MCF 10A (cell line): Measurements from ENCODE around the gene CCL26. TPM values are rescaled to one million over a fixed set of nuclear protein-coding genes. Genes with fewer than 3 reads are reported as not detected.

Experiments
- BruUV-seq: library from RNA; stranded (reverse); fragments of 400-500 nt; replicated peaks from 2 replicates; lab custom pipeline; 2021; lab: Mats Ljungman, UMichigan
- CTCF ChIA-PET: fragments of 300-600 bp; sonication (Branson Sonifier 250); formaldehyde crosslinking; extraction: SDS; loops from one replicate; lab custom pipeline; 2021; ENCODE audit warnings: antibody characterized with exemption, inconsistent platforms; lab: Yijun Ruan, JAX
- POLR2A ChIA-PET: fragments of 300-600, 350-650 bp; sonication (Branson Sonifier 250); formaldehyde crosslinking; extraction: SDS; loops from one replicate; lab custom pipeline; 2020; ENCODE audit warnings: antibody characterized with exemption, inconsistent platforms; lab: Yijun Ruan, JAX
- DNase-seq: peaks from one replicate; pipeline ENCODE4 v3.0.0-alpha.2; 2018; ENCODE audit not compliant: unreplicated experiment
- H3K27ac Mint-ChIP-seq: one replicate; pipeline ENCODE4 v1.8.0; 2022; ENCODE audit warnings: mild to moderate bottlenecking, low read depth, mixed read lengths; ENCODE audit not compliant: unreplicated experiment
- H3K27me3 Mint-ChIP-seq: one replicate; pipeline ENCODE4 v1.8.0; 2022; ENCODE audit warnings: mixed read lengths; ENCODE audit not compliant: insufficient read depth, unreplicated experiment
- H3K36me3 Mint-ChIP-seq: one replicate; pipeline ENCODE4 v1.8.0; 2022; ENCODE audit warnings: mild to moderate bottlenecking, moderate library complexity, mixed read lengths; ENCODE audit not compliant: insufficient read depth, unreplicated experiment
- H3K4me1 Mint-ChIP-seq: one replicate; pipeline ENCODE4 v1.8.0; 2022; ENCODE audit warnings: mixed read lengths; ENCODE audit not compliant: insufficient read depth, unreplicated experiment
- H3K4me3 Mint-ChIP-seq: one replicate; pipeline ENCODE4 v1.8.0; 2022; ENCODE audit warnings: mild to moderate bottlenecking, moderate library complexity, mixed read lengths; ENCODE audit not compliant: unreplicated experiment
- H3K9me3 Mint-ChIP-seq: one replicate; pipeline ENCODE4 v1.8.0; 2022; ENCODE audit warnings: mixed read lengths; ENCODE audit not compliant: unreplicated experiment
- CTCF ChIP-seq: fragments of 200-600 bp; IDR thresholded peaks from one replicate; pipeline ENCODE4 v1.8.0; 2022; ENCODE audit warnings: antibody characterized with exemption, mild to moderate bottlenecking; ENCODE audit not compliant: unreplicated experiment
- intact Hi-C: fragments of 100-400 bp; cut with micrococcal nuclease; formaldehyde crosslinking; loops from 2 replicates; pipeline ENCODE4 v1.14.1; 2022
- total RNA-seq: library from RNA; stranded (reverse); gene quantifications from 2 replicates; pipeline ENCODE4 v1.2.3, GENCODE V29; 2022

CCL26 gene
- total RNA-seq, 1 experiment from 2014 or later: not detected

- no peaks in the 10 kb centered on the region for H3K36me3 Mint-ChIP-seq
- ChIA-PET POLR2A (interaction anchor here (0.7 kb wide), 1 partner anchor 375 kb away, joined by 3 read pairs; no protein-coding TSS in a partner anchor), CTCF (no interaction called here)
- no TSS peak for BruUV-seq
- intact Hi-C loops: no loop called here
- no peak for DNase-seq
- H3K27ac Mint-ChIP-seq: no peak overlapping the region
- H3K4me1 Mint-ChIP-seq: no peaks in the 10 kb centered on the region
- TF ChIP-seq CTCF: no peak
- no peaks in the 10 kb centered on the region for H3K27me3 Mint-ChIP-seq
- H3K4me3 Mint-ChIP-seq: no peak overlapping the region
- no peaks in the 10 kb centered on the region for H3K9me3 Mint-ChIP-seq
Observed at GRCh38 chr7:75802552-75802821, 30.5 kb upstream of the CCL26 start.

- Mint-ChIP-seq H3K9me3 (no peaks in the 10 kb centered on the region), H3K27ac (no peak overlapping the region), H3K36me3 (peaks cover 3% of the 10 kb centered on the region), H3K4me1 (no peaks in the 10 kb centered on the region), H3K27me3 (peaks cover 25% of the 10 kb centered on the region), H3K4me3 (no peak overlapping the region)
- TF ChIP-seq CTCF: no peak
- DNase-seq: no peak
- no TSS peak for BruUV-seq
- CTCF ChIA-PET: interaction anchor here (0.7 kb wide), 1 partner anchor 62 kb away, joined by 3 read pairs; no protein-coding TSS in a partner anchor
- intact Hi-C loops: no loop called here
- POLR2A ChIA-PET: no interaction called here
Observed at GRCh38 chr7:75798770-75799169, 26.8 kb upstream of the CCL26 start.

- Mint-ChIP-seq H3K4me1 (peaks cover 3% of the 10 kb centered on the region), H3K4me3 (no peak overlapping the region), H3K9me3 (no peaks in the 10 kb centered on the region), H3K27me3 (peaks cover 28% of the 10 kb centered on the region), H3K27ac (no peak overlapping the region), H3K36me3 (peaks cover 7% of the 10 kb centered on the region)
- TF ChIP-seq CTCF: no peak
- ChIA-PET CTCF (interaction anchor here (0.6 kb wide), 1 partner anchor 367 kb away, joined by 3 read pairs; no protein-coding TSS in a partner anchor), POLR2A (no interaction called here)
- no TSS peak for BruUV-seq
- no peak for DNase-seq
- intact Hi-C loops: no loop called here
Observed at GRCh38 chr7:75796420-75796819, 24.4 kb upstream of the CCL26 start.

- no peak for TF ChIP-seq CTCF
- H3K4me3 Mint-ChIP-seq: no peak overlapping the region
- CTCF ChIA-PET: interaction anchor here (0.6 kb wide), 1 partner anchor 367 kb away, joined by 3 read pairs; no protein-coding TSS in a partner anchor
- intact Hi-C loops: no loop called here
- no peak for DNase-seq
- peaks cover 7% of the 10 kb centered on the region for H3K36me3 Mint-ChIP-seq
- H3K27me3 Mint-ChIP-seq: peaks cover 28% of the 10 kb centered on the region
- H3K9me3 Mint-ChIP-seq: no peaks in the 10 kb centered on the region
- no TSS peak for BruUV-seq
- POLR2A ChIA-PET: no interaction called here
- H3K4me1 Mint-ChIP-seq: peaks cover 6% of the 10 kb centered on the region
- no peak overlapping the region for H3K27ac Mint-ChIP-seq
Observed at GRCh38 chr7:75795831-75796285, 23.8 kb upstream of the CCL26 start.
